HG02973 (cell line): Measurements from ENCODE around the gene PDE4B.

Experiments used
- ATAC-seq: cut with Tn5 transposase; IDR thresholded peaks from one replicate; pipeline ENCODE4 v1.9.1; 2021; ENCODE audit warnings: moderate library complexity; ENCODE audit not compliant: unreplicated experiment

PDE4B gene

DNA sequence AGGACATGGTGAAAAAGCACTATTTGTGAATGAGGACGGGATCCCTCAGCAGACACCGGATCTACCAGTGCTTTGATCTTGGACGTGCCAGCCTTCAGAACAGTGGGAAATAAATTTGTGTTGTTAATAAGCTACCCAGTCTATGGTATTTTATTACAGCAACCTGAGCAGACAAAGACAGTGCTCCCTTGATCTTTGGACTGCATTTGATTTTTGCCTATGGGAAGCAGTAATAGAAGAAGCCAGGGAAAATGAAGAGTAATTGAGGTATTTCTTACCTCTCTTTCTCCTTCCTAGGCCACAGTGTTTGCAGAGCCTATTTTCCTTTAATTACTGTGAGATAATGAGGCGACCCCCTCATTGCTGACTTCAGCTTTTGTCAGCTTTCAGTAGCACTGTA lies 87.9 kb downstream of the PDE4B start:
- no peak for ATAC-seq

DNA sequence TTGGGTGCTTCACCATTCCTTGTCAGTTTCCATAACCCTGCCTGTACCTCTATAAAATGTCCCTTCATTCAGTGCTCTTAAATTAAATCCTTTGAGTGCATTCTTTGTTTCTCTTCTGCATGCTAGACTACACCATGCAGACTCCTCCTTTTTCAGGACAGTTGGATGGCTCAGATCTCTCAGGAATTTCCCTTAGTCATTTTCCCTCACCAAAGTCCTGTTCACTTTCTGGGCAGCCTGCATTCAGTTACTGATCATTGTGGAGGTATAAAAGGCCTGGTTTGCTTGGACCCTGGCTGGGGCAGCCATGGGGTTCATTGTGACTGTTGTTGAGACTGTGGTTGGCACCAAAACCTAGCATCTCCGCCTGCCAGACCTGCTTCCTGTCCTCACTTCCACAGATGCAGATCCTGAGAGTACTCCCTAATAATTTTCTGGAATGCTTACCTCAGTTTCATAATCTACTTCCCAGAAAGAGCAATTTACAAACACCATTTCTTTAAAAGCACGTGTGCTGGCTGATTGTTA lies 88.4 kb downstream of the PDE4B start:
- no peak for ATAC-seq

DNA sequence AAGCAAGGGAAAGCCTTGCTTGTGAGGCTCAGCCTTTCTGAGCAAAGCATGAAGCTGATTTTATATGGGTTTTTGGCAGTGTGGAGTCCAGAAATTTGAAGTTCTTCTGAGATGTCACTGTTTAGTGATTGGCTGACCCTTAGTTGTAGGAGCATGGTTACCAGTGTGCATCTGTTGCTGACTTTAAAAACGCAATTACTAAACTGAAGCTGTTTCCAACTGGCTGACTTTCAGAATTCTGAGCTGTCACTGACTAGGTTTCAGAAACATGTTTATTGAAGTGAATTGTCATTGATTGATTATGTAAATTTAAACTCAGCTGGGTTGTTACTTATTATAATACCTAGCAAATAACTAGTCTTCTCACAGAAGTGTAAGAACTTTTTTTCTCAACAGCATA lies 89.4 kb downstream of the PDE4B start:
- ATAC-seq: no peak

DNA sequence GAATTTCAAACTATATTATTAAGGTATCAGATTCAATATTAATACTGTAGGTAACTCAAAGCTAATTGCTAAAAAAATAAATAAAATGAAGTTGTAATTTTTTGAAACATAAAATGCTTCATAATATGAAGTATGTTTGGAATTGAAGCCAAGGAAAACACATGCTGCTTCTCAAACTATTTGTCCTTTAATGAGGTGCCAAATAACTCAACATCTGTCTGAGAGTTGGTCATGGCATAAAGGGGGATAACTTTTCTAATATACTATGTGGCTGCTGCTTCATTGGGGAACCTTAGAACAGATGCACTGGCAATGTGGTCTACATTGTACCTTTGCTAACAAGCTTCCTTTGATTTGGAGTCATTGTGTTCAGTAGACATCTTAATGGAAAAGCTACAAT lies 96.7 kb downstream of the PDE4B start:
- no peak for ATAC-seq

DNA sequence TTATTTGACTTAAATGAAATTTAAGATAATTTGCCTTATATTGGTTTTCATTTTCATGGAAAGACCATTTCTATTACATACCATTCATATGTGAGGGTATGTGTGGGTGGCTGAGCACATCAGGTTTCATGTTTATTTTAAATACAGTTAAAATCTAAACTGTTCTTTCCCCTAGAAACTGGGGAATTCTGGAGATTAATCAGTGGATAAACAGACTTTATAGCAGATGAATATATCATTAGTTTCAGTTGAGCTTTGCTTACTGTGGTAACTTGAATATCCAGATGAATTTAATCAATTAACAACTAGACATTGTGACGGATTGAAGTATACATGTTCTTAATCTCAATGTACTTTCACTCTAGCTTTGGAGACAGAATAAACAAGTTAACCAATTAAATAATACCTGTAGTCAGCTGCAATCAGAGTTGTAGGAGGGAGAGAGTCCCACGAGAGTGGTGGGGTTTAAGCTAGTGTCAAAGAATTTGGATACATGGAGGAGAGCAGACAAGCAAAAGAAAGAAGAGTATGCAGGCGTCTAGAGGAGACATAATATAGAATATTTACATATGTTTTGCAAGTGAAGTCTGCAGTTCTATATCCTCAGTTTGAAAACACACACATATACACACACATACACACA lies 97.6 kb downstream of the PDE4B start:
- ATAC-seq: no peak

DNA sequence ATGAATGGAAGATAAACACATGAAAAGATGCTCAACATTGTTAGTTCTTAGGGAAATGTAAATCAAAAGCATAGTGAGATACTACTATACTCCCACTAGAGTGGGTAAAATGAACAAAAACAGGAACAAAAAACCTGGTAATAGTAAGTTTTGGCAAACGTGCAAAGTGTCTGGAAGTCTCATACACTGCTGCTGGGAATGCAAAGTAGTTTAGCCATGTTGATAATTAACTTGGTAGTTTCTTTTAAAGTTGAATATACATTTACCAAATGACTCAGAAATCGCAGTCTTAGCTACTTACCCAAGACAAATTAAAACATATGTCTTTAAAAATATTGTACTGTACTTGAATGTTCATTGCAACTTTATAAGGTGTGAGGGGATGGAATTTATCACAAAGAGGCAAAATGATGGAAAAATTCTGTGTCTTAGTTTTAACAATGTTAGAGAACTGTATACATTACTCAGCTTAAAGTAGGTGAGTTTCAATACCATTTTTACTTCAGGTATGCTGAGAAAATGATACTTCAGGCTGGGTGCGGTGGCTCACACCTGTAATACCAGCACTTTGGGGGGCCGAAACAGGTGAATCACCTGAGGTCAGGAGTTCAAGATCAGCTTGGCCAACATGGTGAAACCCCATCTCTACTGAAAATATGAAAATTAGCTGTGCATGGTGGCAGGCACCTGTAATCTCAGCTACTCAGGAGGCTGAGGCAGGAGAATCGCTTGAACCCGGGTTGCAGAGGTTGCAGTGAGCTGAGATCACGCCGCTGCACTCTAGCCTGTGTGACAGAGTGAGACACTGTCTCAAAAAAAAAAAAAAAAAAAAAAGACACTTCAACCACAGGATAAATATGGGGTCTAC lies 102.3 kb downstream of the PDE4B start:
- peak; percentile 97 for ATAC-seq

DNA sequence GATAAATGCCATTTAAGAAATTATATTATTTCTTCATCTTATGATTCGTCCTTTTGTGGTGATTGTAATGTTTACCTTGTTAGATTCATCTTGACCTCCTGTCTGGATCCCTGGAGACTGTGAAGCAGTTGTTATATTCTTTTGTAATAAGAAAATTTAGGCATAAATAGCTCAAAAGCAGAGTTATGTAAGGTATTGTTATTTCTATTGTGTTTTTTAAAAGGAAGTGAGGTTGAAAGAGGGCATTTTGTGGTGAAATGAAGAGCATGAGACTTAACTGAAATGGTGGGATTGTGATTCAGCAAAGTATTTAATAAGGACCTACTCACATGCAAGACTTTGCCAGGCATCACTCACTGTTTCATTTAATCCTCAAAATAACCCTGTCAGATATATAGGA lies 104.0 kb downstream of the PDE4B start:
- no peak for ATAC-seq

DNA sequence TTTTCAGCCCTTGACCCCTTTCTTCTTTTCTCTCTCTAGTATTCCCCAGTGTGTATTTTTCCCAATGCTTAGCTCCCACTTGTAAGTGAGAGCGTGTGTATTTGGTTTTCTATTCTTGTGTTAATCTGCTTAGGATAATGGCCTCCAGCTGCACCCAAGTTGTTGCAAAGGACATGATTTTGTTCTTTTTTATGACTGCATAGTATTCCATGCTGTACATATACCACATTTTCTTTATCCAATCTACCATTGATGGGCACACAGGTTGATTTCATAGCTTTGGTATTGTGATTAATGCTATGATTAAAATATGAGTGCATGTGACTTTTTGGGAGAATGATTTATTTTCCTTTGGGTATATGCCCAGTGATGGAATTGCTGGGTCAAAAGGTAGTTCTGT lies 104.8 kb downstream of the PDE4B start:
- ATAC-seq: no peak

DNA sequence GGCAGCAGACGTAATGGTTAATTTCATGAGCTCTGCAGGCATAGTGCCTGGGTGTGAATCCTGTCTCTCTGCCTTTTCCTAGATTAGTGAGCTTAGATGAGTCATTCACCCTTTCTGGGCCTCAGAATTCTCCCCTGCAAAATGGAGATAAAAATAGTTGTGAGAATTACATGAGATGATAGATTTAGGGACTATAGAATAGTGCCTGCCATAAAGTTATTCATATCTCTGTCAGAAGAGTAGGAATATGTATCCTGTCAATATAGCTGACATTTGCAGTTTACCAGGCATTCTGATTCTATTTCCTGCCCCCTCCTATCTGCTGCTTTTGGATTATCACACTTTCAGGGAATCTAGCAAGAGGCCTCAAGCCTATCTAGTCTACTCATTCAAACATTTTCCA lies 112.0 kb downstream of the PDE4B start:
- ATAC-seq: no peak

DNA sequence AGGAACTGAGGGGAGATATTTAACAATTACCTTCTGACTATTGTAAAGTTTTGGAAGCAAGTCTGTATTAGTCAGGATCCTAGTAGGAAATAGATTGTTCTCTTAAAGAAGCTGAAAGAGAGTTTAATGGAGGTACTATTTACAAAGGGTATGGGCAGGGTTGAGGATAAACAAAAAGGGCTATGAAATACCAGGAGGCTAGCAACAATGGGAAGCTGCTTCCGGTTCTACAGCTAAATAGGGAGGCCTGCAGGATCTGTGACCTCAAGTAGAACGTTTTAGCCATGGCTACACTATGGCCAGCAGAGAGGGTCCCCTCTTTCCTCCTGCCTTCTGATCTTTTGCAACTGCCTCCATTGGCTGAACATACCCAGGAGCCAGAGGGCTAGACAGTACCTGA lies 117.7 kb downstream of the PDE4B start:
- no peak for ATAC-seq

DNA sequence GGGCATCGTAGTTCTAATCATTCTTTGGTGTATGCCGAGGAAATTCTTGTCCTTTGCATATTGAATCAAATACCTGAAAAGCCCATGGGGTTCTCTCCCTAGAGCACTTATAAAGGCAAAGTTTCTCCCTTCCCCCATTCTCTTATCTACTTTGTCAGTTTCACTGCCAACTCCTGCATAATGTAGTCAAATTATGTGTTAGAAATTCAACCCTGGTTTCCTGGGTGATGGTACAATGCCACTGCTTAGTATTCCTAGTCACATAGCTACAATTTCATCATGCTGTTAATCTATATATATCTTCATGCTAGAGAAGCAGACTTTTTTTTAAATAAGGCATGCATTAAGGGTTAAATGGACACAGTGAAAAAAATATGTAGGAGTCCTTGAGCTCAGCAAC lies 119.0 kb downstream of the PDE4B start:
- ATAC-seq: no peak

DNA sequence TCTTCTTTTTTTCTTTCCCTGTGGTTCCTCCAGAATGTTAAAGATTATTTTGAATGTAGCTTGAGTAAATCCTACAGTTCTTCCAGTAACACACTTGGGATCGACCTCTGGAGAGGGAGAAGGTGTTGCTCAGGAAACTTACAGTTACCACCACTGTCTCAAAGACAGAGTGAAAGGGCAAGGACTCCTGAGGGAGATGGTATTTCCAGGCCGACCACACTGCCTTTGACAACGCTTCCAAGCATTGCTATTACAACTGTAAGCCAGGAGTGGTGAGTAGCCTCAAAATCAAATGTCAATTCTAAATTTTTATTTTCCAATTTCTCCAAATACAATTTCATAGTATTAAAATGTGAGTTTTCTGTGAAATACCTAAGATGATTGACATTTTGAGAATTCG lies 125.9 kb downstream of the PDE4B start:
- no peak for ATAC-seq

DNA sequence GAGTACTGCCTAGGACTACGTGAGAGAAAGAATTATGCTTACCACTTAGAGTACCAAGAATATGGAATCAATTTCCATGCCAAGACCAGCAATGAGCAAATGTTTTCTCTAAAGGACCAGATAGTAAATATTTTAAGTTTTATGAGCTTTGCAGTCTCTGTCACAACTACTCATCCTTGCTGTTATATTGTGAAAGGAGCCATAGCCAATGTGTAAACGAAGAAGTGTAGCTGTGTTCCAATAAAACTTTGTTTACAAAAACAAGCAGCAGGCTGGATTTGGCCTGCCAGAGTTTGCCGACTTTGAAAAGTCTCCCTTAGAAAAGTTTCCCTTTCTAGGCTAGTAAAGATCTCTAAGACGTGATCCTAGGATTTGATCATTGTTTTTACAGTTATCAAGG lies 128.8 kb downstream of the PDE4B start:
- ATAC-seq: no peak

DNA sequence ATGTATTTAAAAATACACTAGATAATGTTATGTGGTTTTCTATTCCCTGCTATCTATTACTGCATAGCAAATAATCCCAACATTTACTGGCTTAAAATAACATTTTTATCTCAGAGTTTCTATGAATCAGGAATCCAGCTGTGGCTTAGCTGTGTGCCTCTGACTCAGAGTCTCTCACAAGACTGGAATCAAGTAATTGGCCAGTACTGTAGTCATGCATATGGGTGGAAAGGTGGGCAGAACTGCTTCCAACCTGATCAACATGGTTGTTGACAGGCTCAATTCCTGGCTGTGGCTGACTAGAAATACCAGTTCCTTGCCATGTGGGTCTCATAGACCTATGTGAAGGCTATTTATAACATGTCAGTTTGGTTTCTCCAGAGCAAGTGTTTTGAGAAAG lies 131.8 kb downstream of the PDE4B start:
- ATAC-seq: no peak

DNA sequence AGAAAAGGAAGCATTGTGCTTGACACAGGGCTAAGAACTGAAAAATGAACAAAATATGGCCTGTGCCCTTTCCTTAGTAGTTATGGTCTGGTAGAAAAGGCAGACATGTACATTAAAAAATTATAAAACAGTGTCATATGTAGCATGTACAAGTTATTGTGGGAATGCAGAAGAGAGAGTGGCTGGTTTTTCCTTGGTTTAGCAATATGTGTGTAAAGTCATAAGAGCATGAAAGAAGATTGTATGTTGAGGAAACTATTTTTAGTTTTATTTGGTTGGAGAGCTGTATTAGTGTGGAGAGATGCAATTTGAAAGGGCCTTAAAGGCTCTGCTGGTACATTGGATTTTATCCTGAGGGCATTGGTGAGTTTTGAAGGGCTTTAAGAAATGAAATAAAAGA lies 145.8 kb downstream of the PDE4B start:
- ATAC-seq: no peak

DNA sequence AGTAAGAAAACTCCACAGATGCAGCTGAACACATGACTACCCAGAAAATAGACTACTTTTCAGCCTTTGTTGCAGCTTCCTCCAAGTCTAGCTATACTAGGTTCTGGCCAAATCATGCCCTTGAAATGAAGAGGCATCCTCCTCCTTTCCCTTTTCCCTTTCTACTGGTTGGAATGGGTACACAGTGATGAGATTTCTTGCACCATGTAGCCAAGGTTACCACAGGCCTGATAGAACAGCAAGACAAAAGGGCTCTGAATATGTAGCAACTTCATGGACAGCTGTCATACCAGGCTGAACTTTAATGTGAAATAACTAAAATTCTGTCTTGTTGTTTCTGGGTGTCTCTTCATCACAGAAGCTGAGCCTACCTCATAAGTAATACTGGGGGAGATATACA lies 146.5 kb downstream of the PDE4B start:
- ATAC-seq: no peak

DNA sequence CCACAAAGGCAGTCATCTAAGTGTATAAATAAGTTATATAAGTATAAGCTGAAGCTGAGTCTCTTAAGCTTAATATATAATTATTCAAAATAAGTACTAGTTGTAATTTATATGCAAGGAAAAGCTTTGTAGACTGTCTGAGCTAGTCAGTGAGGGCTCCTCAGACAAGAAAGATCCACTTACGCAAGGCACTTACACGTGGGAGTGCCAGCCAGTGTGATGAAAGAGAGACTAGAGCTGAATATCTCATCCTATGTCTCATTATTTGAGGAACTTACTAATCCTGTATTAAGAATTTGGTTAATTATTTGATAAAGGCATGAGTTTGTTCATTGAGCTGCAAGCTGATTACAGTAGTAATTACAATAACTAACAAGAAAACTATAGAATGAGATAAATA lies 146.9 kb downstream of the PDE4B start:
- ATAC-seq: no peak

DNA sequence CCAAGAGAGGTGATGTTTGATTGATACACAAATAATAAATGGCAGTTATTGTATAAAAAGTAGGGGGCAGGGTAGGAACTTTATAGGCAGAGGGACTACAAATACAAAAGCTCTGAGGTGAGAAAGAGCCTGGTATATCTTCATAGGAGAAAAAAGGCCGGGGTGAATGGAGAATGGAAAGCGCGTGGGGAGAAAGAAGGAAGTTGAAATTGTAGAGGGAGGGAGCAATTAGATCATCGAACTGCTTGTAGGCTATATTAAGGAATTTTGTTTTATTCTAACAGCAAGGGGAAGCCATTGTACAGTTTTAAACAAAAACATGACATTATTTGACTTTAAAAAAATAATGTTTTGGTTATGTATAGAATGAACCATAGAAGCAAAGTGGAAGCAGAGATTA lies 147.4 kb downstream of the PDE4B start:
- ATAC-seq: no peak

DNA sequence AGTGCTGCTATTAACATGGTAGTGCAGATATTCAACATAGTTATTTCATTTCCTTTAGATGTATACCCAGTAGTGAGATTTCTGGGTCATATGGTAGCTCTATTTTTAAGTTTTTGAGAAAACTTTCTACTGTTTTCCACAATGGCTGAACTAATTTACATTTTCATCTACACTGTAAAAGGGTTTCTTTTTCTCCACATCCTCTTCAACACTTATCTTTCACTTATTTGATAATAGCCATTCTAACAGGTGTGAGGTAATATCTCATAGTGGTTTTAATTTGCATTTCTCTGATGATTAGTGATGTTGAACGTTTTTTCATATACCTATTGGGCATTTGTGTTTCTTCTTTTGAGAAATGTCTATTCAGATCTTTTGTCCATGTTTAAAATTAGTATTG lies 149.8 kb downstream of the PDE4B start:
- ATAC-seq: no peak

DNA sequence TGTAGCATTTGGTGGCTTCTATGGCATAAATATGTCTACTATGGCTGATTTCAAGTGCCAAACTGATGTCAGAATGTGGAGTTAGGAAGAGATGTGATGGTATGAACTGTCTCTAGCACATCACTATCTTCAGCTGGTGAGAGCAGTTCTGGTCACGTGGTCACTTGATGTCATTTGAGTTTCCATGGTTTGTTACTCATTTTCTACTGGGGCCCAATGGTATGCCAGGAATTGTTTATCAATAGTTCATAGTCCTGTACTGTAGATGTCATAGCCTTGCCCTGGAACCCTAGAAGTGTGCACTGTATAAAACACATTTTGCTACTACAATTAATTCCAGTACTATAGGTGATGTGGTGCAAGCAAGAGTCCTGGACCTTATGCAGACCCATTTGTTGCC lies 153.7 kb downstream of the PDE4B start:
- ATAC-seq: no peak

DNA sequence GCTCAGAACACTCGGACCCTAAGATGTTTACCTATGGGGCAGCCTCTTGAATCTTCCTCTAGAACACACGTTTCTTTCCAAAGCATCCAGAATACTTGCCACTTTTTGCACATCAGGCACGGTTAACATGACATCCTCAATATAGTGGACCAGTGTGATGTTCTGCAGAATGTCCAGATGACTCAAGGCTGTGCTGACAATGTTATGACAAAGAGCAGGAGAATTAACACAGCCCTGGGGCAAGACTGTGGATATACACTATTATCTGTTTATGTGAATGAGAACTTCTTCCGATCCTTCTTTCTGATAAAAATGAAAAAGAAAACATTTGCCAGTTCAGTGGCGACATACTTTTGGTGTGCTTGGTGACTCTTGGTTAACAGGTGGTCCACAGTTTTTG lies 154.3 kb downstream of the PDE4B start:
- ATAC-seq: no peak

DNA sequence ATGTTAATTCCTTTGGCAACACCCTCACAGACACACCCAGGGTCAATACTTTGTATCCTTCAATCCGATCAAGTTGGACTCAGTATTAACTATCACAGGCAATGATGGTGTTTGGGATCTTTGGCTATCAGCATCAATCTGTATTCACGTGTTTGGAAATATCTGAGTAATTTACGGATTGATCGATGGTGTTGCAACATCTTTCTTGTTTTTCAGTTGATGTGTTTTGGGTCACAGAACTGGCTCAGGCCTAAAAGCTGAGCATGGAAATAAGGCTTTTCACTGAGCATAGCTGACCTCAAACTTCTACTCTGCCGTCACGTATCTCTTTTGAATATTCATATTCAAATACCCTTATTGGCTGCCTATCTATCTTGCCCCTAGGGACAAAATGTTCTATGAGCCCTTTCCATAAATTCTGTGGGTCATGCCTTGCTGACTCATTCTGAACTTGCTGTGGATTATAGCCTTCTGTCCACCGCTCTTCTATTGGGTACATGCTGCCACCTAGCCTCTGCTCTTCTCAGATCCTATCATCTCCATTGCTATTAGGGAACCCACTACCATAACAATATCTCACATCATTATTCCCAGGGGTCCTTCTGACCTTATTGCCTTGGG lies 156.0 kb downstream of the PDE4B start:
- ATAC-seq: no peak
